GM23248 (cell line): ENCODE measurements around the gene NUDCD2. TPM values are rescaled to one million over a fixed set of nuclear protein-coding genes. Genes with fewer than 3 reads are reported as not detected.

ENCODE experiments used
- DNase-seq: peaks from one replicate; pipeline ENCODE4 v3.0.0-alpha.2; 2015
- H2AFZ ChIP-seq: fragments of 200-600 bp; sonication (generic); 2 replicates; pipeline ENCODE4 v1.6.1; 2016; ENCODE audit warnings: antibody characterized with exemption
- H3F3A ChIP-seq: fragments of 200-600 bp; sonication (generic); 2 replicates; pipeline ENCODE4 v1.6.1; 2016; ENCODE audit warnings: mild to moderate bottlenecking, antibody characterized with exemption, mixed run types; ENCODE audit not compliant: insufficient read depth
- H3K27ac ChIP-seq: fragments of 200-600 bp; sonication (generic); 2 replicates; pipeline ENCODE4 v1.5.1; 2016; ENCODE audit warnings: mild to moderate bottlenecking
- H3K27me3 ChIP-seq: fragments of 200-600 bp; sonication (generic); replicated peaks from 2 replicates; pipeline ENCODE4 v1.6.1; 2016; ENCODE audit warnings: mild to moderate bottlenecking; ENCODE audit not compliant: insufficient read depth
- H3K36me3 ChIP-seq: fragments of 200-600 bp; sonication (generic); 2 replicates; pipeline ENCODE4 v1.6.1; 2016; ENCODE audit warnings: low read depth, mild to moderate bottlenecking
- H3K4me1 ChIP-seq: fragments of 200-600 bp; sonication (generic); 2 replicates; pipeline ENCODE4 v1.6.1; 2016; ENCODE audit warnings: mild to moderate bottlenecking; ENCODE audit not compliant: insufficient read depth
- H3K4me2 ChIP-seq: fragments of 200-600 bp; sonication (generic); one replicate; pipeline ENCODE4 v1.6.1; 2016; ENCODE audit warnings: mild to moderate bottlenecking; ENCODE audit not compliant: unreplicated experiment
- H3K4me3 ChIP-seq: fragments of 200-600 bp; sonication (generic); 2 replicates; pipeline ENCODE4 v1.5.1; 2016; ENCODE audit warnings: mild to moderate bottlenecking
- H3K79me2 ChIP-seq: fragments of 200-600 bp; sonication (generic); 2 replicates; pipeline ENCODE4 v1.6.1; 2016; ENCODE audit warnings: mild to moderate bottlenecking; ENCODE audit not compliant: insufficient read depth
- H3K9ac ChIP-seq: fragments of 200-600 bp; sonication (generic); 2 replicates; pipeline ENCODE4 v1.6.1; 2016; ENCODE audit warnings: mild to moderate bottlenecking
- H3K9me2 ChIP-seq: fragments of 200-600 bp; sonication (generic); 2 replicates; pipeline ENCODE4 v1.6.1; 2016; ENCODE audit warnings: mixed run types, mild to moderate bottlenecking, moderate library complexity; ENCODE audit not compliant: insufficient read depth
- H3K9me3 ChIP-seq: fragments of 200-600 bp; sonication (generic); one replicate; pipeline ENCODE4 v1.6.1; 2017; ENCODE audit warnings: low read depth
- H4K20me1 ChIP-seq: fragments of 200-600 bp; sonication (generic); 2 replicates; pipeline ENCODE4 v1.6.0; 2016; ENCODE audit not compliant: insufficient read depth
- EZH2 ChIP-seq: fragments of 200-600 bp; sonication (generic); IDR thresholded peaks from 2 replicates; pipeline ENCODE4 v1.6.1; 2018; ENCODE audit warnings: antibody characterized with exemption, mild to moderate bottlenecking; ENCODE audit not compliant: insufficient read depth, poor library complexity, severe bottlenecking
- EZH2phosphoT487 ChIP-seq: fragments of 200-600 bp; sonication (generic); IDR thresholded peaks from 2 replicates; pipeline ENCODE4 v1.6.1; 2018; ENCODE audit warnings: antibody characterized with exemption, moderate library complexity, mild to moderate bottlenecking, low read depth; ENCODE audit not compliant: insufficient read depth
- WGBS, 2 experiments: methylation state at CpG; one replicate each; pipeline ENCODE4 v1.1.6; 2015 to 2017; ENCODE audit warnings: low lambda C conversion rate in 2 of 2, low coverage in 1 of 2; ENCODE audit errors: missing lambda C conversion rate in 2 of 2; 5-methylcytosine and 5-hydroxymethylcytosine counted together
- in situ Hi-C: fragments of 300-500 bp; cut with MboI; formaldehyde crosslinking; loops from 2 replicates; pipeline ENCODE4 v1.15.0; 2020
- polyA plus RNA-seq: library from polyadenylated mRNA; unstranded; fragments of >200 nt; fragmentation: Nextera tagmentation; extraction: Ambion mirVana; gene quantifications from 2 replicates; pipeline ENCODE4 v1.2.1, GENCODE V29; 2016
- total RNA-seq: library from RNA; depleted of rRNA; stranded (reverse); fragments of >200 nt; shearing (Covaris generic); gene quantifications from 2 replicates; pipeline ENCODE4 v1.2.3, GENCODE V29; 2014

Gene NUDCD2
- total and polyA plus RNA-seq, 2 experiments from 2014 or later: 2.7 to 57.8 TPM

DNA sequence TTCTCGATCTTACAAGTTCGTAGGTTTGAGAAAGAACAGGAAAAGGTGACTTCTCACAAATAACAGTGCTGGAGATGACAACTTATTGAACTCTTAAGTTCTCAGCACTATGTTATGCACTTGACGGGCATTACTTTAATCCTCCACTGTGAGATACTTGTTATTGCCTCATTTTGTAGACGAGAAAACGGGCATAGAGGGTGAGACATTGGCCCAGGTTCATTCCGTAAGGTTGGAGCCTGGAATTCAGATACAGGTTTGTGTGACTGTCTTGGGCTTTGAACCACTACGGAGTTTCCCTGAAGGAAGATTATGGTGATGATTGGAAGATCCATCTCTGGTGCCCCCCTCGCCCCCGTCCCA lies 46.2 kb upstream of the NUDCD2 start:
- in situ Hi-C loops: no loop called here
- Histone ChIP-seq H4K20me1 (no peaks in the 10 kb centered on the region), H3K79me2 (peaks cover 53% of the 10 kb centered on the region), H3K4me2 (peak overlapping the region; percentile 99), H3K36me3 (no peaks in the 10 kb centered on the region), H3F3A (peaks cover 59% of the 10 kb centered on the region), H2AFZ (peak overlapping the region; percentile 98), H3K4me1 (peaks cover 42% of the 10 kb centered on the region), H3K27ac (peak overlapping the region; percentile 94), H3K4me3 (peak overlapping the region; percentile 97), H3K9ac (peak overlapping the region; percentile 95), H3K27me3 (no peaks in the 10 kb centered on the region), H3K9me2 (no peaks in the 10 kb centered on the region), H3K9me3 (no peaks in the 10 kb centered on the region)
- 0% methylated on average over 9 of the region's 9 CpGs for WGBS, 2 experiments
- DNase-seq: peak; percentile 60
- TF ChIP-seq EZH2: no peak
- no peak for TF ChIP-seq EZH2phosphoT487

DNA sequence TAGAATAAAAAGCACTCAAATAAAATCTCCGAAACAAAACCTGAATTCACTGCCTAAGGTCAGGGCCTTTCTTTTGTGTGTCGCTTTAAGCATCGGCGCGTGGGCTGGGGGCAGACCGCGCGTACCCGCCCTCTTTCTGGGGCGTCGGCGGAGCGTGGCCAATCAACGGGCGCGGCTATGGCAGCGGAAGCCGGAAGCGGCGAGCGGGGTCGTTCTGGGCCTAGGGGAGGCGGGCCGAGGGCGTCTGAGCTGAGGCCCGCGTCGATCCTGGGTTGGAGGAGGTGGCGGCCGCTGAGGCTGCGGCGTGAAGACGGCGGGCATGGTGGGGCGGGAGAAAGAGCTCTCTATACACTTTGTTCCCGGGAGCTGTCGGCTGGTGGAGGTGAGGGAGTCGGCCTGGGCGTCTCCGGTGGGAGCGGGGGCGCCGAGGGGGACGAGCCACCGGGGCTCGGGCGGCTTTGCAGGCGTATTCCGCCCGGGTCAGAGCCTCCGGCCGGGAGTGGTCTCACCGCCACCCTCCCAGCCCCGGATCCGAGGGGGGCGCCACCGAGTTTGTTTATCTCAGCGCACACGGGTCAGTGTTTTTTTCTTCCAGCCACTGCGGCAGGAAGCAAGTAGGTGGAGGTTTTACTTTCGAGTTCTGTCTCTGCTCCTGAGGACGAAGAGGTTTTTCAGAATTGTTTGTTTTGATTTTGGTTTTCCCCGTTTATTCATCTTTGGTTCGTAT lies 45.6 kb upstream of the NUDCD2 start, which contains the start of gene MAT2B:
MAT2B (plus strand) TSS at position 252 of the 727 bp plus-strand sequence; CDS start at position 320, 68 bp downstream.
- peak within 1 kb of the TSS; percentile 99 for H3K4me2 ChIP-seq
- peak within 1 kb of the TSS; percentile 98 for H2AFZ ChIP-seq
- no peaks in the 10 kb centered on the region for H3K9me3 ChIP-seq
- peak within 1 kb of the TSS; percentile 94 for H3K27ac ChIP-seq
- TF ChIP-seq EZH2phosphoT487 (no peak), EZH2 (no peak)
- in situ Hi-C loops: no loop called here
- no peaks in the 10 kb centered on the region for H3K27me3 ChIP-seq
- 1 to 2% methylated on average over 39 to 57 of the region's 64 CpGs for WGBS, 2 experiments
- DNase-seq: peak; percentile 98
- H3K36me3 ChIP-seq: no peaks in the 10 kb centered on the region
- H3K4me3 ChIP-seq: peak within 1 kb of the TSS; percentile 97
- no peaks in the 10 kb centered on the region for H4K20me1 ChIP-seq
- H3K9ac ChIP-seq: peak within 1 kb of the TSS; percentile 95
- H3K9me2 ChIP-seq: no peaks in the 10 kb centered on the region
- peaks cover 59% of the 10 kb centered on the region for H3F3A ChIP-seq
- peaks cover 42% of the 10 kb centered on the region for H3K4me1 ChIP-seq
- H3K79me2 ChIP-seq: peaks cover 47% of the 10 kb centered on the region

GRCh38 chr5:163505049-163505367 lies 45.1 kb upstream of the NUDCD2 start:
- no peaks in the 10 kb centered on the region for H3K36me3 ChIP-seq
- no peaks in the 10 kb centered on the region for H3K9me3 ChIP-seq
- H3K9me2 ChIP-seq: no peaks in the 10 kb centered on the region
- peak overlapping the region; percentile 94 for H3K27ac ChIP-seq
- H3K4me3 ChIP-seq: peak overlapping the region; percentile 97
- no peak for DNase-seq
- peak overlapping the region; percentile 98 for H2AFZ ChIP-seq
- peak overlapping the region; percentile 99 for H3K4me2 ChIP-seq
- H4K20me1 ChIP-seq: no peaks in the 10 kb centered on the region
- TF ChIP-seq EZH2 (no peak), EZH2phosphoT487 (no peak)
- WGBS, 2 experiments: 0 to 2% methylated on average over 7 of the region's 7 CpGs
- H3K9ac ChIP-seq: peak overlapping the region; percentile 95
- no peaks in the 10 kb centered on the region for H3K27me3 ChIP-seq
- peaks cover 58% of the 10 kb centered on the region for H3F3A ChIP-seq
- H3K4me1 ChIP-seq: peaks cover 40% of the 10 kb centered on the region
- in situ Hi-C loops: no loop called here
- H3K79me2 ChIP-seq: peaks cover 42% of the 10 kb centered on the region

DNA sequence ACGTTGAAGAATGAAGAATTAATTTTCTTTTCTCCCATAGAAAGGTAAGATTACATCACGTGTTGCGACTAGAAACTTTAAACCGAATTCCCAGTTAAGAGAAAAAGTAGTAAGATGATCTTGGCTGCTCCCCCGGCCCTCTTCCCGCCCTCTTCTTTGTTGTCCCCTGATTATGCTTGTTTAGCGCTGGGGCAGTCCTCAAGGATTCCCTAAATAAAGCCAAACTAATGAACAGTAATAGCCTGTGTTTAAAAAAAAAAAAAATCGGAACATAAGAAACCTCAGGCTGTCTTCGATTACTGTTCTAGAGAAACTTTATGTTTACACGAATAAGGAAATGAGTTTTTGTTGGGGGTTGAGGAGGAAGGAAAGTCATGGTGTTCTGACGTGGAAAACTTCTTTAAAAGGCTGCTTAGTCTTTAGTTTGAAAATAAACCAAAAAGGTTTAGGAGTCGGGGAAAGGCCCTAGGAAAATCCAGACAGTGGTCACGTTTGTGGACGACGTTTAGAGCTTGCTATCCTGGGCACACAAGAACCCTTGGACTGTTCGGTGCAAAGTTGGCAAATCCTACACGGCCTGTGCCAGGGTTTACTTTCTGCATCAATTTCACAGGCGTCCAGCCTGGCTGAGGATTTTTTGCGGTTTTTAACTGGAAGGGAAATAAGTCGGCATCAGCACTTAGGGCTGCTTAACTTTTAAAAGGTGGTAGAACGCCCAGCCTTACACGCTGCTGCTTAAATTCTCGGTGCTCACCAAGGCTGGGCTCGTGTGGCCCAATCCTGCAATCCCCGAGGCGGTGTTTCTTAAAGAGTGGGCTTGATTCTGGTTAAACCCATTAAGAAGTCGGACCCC lies 44.4 kb upstream of the NUDCD2 start:
- in situ Hi-C loops: no loop called here
- TF ChIP-seq EZH2 (no peak), EZH2phosphoT487 (no peak)
- H3K4me3 ChIP-seq: peak overlapping the region; percentile 97
- peaks cover 51% of the 10 kb centered on the region for H3F3A ChIP-seq
- no peaks in the 10 kb centered on the region for H4K20me1 ChIP-seq
- peak overlapping the region; percentile 98 for H2AFZ ChIP-seq
- no peaks in the 10 kb centered on the region for H3K36me3 ChIP-seq
- H3K9ac ChIP-seq: peak overlapping the region; percentile 95
- WGBS, 2 experiments: 1% methylated on average over 27 of the region's 27 CpGs
- peak overlapping the region; percentile 94 for H3K27ac ChIP-seq
- H3K4me2 ChIP-seq: peak overlapping the region; percentile 99
- H3K4me1 ChIP-seq: peaks cover 33% of the 10 kb centered on the region
- no peaks in the 10 kb centered on the region for H3K9me2 ChIP-seq
- peak; percentile 79 for DNase-seq
- no peaks in the 10 kb centered on the region for H3K9me3 ChIP-seq
- no peaks in the 10 kb centered on the region for H3K27me3 ChIP-seq
- peaks cover 35% of the 10 kb centered on the region for H3K79me2 ChIP-seq
